Measurements from ENCODE around the gene UCN2. TPM values are rescaled to one million over a fixed set of nuclear protein-coding genes. Genes with fewer than 3 reads are reported as not detected.

Gene UCN2
- total RNA-seq, result not detected

GRCh38 chr3:48563382-48563918, at the start of gene UCN2:
TSS of gene UCN2 (minus strand) at chr3:48563781. CDS start at chr3:48563124, 657 bp downstream.
- H3K9me3 Mint-ChIP-seq, result no peaks in the 10 kb centered on the region
- H3K4me1 Mint-ChIP-seq (ENCODE audit: low read depth in 2 of 2), result peaks cover 35 to 42% of the 10 kb centered on the region in 2 donors
- H3K27ac Mint-ChIP-seq, result peak within 1 kb of the TSS; percentile 90 to 93
- DNase-seq (ENCODE audit: low spot score) (no peak), ATAC-seq (no peak)
- peak within 1 kb of the TSS; percentile 67 for H3K4me3 Mint-ChIP-seq
- H3K36me3 Mint-ChIP-seq, result no peaks in the 10 kb centered on the region
- H3K27me3 Mint-ChIP-seq, result no peaks in the 10 kb centered on the region

- ATAC-seq (no peak), DNase-seq (ENCODE audit: low spot score) (no peak)
- no peaks in the 10 kb centered on the region for H3K9me3 Mint-ChIP-seq
- H3K4me3 Mint-ChIP-seq, result no peak overlapping the region
- peaks cover 0 to 2% of the 10 kb centered on the region in 2 donors for H3K27me3 Mint-ChIP-seq
- H3K36me3 Mint-ChIP-seq, result peaks cover 7% of the 10 kb centered on the region
- H3K4me1 Mint-ChIP-seq (ENCODE audit: low read depth in 2 of 2), result peaks cover 22% of the 10 kb centered on the region in 2 donors
- H3K27ac Mint-ChIP-seq, result no peak overlapping the region
Observed at GRCh38 chr3:48612309-48612708, 48.7 kb upstream of the UCN2 start.

- Mint-ChIP-seq H3K9me3 (no peaks in the 10 kb centered on the region), H3K36me3 (peaks cover 6% of the 10 kb centered on the region), H3K27ac (peak within 1 kb of the TSS; percentile 81 to 93), H3K4me3 (peak within 1 kb of the TSS; percentile 94), H3K4me1 (ENCODE audit: low read depth in 2 of 2) (peaks cover 20 to 25% of the 10 kb centered on the region in 2 donors), H3K27me3 (peaks cover 0 to 2% of the 10 kb centered on the region in 2 donors)
- ATAC-seq (peak; percentile 99), DNase-seq (ENCODE audit: low spot score) (peak; percentile 94)
Observed at GRCh38 chr3:48609088-48610005, 45.8 kb upstream of the UCN2 start, which contains the start of gene UQCRC1. TSS of gene UQCRC1 (minus strand) at chr3:48609646. CDS start at chr3:48609620, 26 bp downstream.

- Mint-ChIP-seq H3K36me3 (peaks cover 13% of the 10 kb centered on the region), H3K27me3 (no peaks in the 10 kb centered on the region), H3K4me1 (ENCODE audit: low read depth in 2 of 2) (peaks cover 13 to 18% of the 10 kb centered on the region in 2 donors), H3K27ac (peak overlapping the region in 1 of 2 donors; percentile 93), H3K9me3 (no peaks in the 10 kb centered on the region), H3K4me3 (peak overlapping the region; percentile 94)
- ATAC-seq (no peak), DNase-seq (ENCODE audit: low spot score) (no peak)
Observed at GRCh38 chr3:48607519-48607918, 43.9 kb upstream of the UCN2 start.

GRCh38 chr3:48601622-48601994, 38.0 kb upstream of the UCN2 start:
- H3K27ac Mint-ChIP-seq, result no peak overlapping the region
- ATAC-seq (no peak), DNase-seq (ENCODE audit: low spot score) (no peak)
- no peak overlapping the region for H3K4me3 Mint-ChIP-seq
- no peaks in the 10 kb centered on the region for H3K27me3 Mint-ChIP-seq
- H3K36me3 Mint-ChIP-seq, result peaks cover 10% of the 10 kb centered on the region
- H3K9me3 Mint-ChIP-seq, result no peaks in the 10 kb centered on the region
- H3K4me1 Mint-ChIP-seq (ENCODE audit: low read depth in 2 of 2), result peaks cover 0 to 7% of the 10 kb centered on the region in 2 donors

- Mint-ChIP-seq H3K27ac (no peak overlapping the region), H3K9me3 (no peaks in the 10 kb centered on the region), H3K36me3 (peaks cover 10% of the 10 kb centered on the region), H3K4me1 (ENCODE audit: low read depth in 2 of 2) (peaks cover 0 to 10% of the 10 kb centered on the region in 2 donors), H3K4me3 (no peak overlapping the region), H3K27me3 (peaks cover 0 to 4% of the 10 kb centered on the region in 2 donors)
- ATAC-seq, result no peak
- DNase-seq (ENCODE audit: low spot score), result peak; percentile 48
Observed at GRCh38 chr3:48600711-48601621, 37.4 kb upstream of the UCN2 start.

- H3K4me3 Mint-ChIP-seq, result no peak overlapping the region
- no peaks in the 10 kb centered on the region for H3K9me3 Mint-ChIP-seq
- H3K4me1 Mint-ChIP-seq (ENCODE audit: low read depth in 2 of 2), result peaks cover 0 to 11% of the 10 kb centered on the region in 2 donors
- ATAC-seq (no peak), DNase-seq (ENCODE audit: low spot score) (peak; percentile 35)
- peaks cover 0 to 6% of the 10 kb centered on the region in 2 donors for H3K27me3 Mint-ChIP-seq
- H3K27ac Mint-ChIP-seq, result no peak overlapping the region
- H3K36me3 Mint-ChIP-seq, result peaks cover 10% of the 10 kb centered on the region
Observed at GRCh38 chr3:48599509-48600285, 36.1 kb upstream of the UCN2 start.

GRCh38 chr3:48599077-48599501, 35.5 kb upstream of the UCN2 start:
- no peak overlapping the region for H3K27ac Mint-ChIP-seq
- ATAC-seq, result no peak

GRCh38 chr3:48598323-48599076, 34.9 kb upstream of the UCN2 start:
- Mint-ChIP-seq H3K9me3 (no peaks in the 10 kb centered on the region), H3K27ac (no peak overlapping the region), H3K4me1 (ENCODE audit: low read depth in 2 of 2) (peaks cover 0 to 8% of the 10 kb centered on the region in 2 donors), H3K36me3 (peaks cover 10% of the 10 kb centered on the region), H3K27me3 (peaks cover 0 to 6% of the 10 kb centered on the region in 2 donors), H3K4me3 (no peak overlapping the region)
- DNase-seq (ENCODE audit: low spot score) (peak; percentile 45), ATAC-seq (no peak)

More at GRCh38 chr3:48599077-48599501, 35.5 kb upstream of the UCN2 start:
- peak; percentile 53 for DNase-seq (ENCODE audit: low spot score)
- no peaks in the 10 kb centered on the region for H3K9me3 Mint-ChIP-seq
- H3K4me3 Mint-ChIP-seq, result no peak overlapping the region
- H3K27me3 Mint-ChIP-seq, result peaks cover 0 to 6% of the 10 kb centered on the region in 2 donors
- peaks cover 0 to 8% of the 10 kb centered on the region in 2 donors for H3K4me1 Mint-ChIP-seq (ENCODE audit: low read depth in 2 of 2)
- peaks cover 10% of the 10 kb centered on the region for H3K36me3 Mint-ChIP-seq

- peaks cover 2% of the 10 kb centered on the region for H3K36me3 Mint-ChIP-seq
- H3K9me3 Mint-ChIP-seq, result no peaks in the 10 kb centered on the region
- no peak for ATAC-seq
- DNase-seq (ENCODE audit: low spot score), result peak; percentile 57
- peaks cover 0 to 9% of the 10 kb centered on the region in 2 donors for H3K27me3 Mint-ChIP-seq
- no peak overlapping the region for H3K4me3 Mint-ChIP-seq
- peaks cover 0 to 8% of the 10 kb centered on the region in 2 donors for H3K4me1 Mint-ChIP-seq (ENCODE audit: low read depth in 2 of 2)
- no peak overlapping the region for H3K27ac Mint-ChIP-seq
Observed at GRCh38 chr3:48597408-48597800, 33.8 kb upstream of the UCN2 start.

- Mint-ChIP-seq H3K4me3 (no peak overlapping the region), H3K27ac (no peak overlapping the region), H3K4me1 (ENCODE audit: low read depth in 2 of 2) (peaks cover 0 to 8% of the 10 kb centered on the region in 2 donors), H3K36me3 (no peaks in the 10 kb centered on the region), H3K27me3 (peaks cover 0 to 9% of the 10 kb centered on the region in 2 donors), H3K9me3 (no peaks in the 10 kb centered on the region)
- no peak for ATAC-seq
- peak; percentile 52 for DNase-seq (ENCODE audit: low spot score)
Observed at GRCh38 chr3:48596676-48597407, 33.3 kb upstream of the UCN2 start.

GRCh38 chr3:48596157-48596556, 32.6 kb upstream of the UCN2 start:
- Mint-ChIP-seq H3K27me3 (peaks cover 0 to 10% of the 10 kb centered on the region in 2 donors), H3K27ac (no peak overlapping the region), H3K4me1 (ENCODE audit: low read depth in 2 of 2) (peaks cover 0 to 8% of the 10 kb centered on the region in 2 donors), H3K36me3 (no peaks in the 10 kb centered on the region), H3K9me3 (no peaks in the 10 kb centered on the region), H3K4me3 (no peak overlapping the region)
- DNase-seq (ENCODE audit: low spot score), result peak; percentile 49
- ATAC-seq, result no peak
